ENCODE data around the gene CEP85L. TPM values are rescaled to one million over a fixed set of nuclear protein-coding genes. Genes with fewer than 3 reads are reported as not detected.

The CEP85L gene
- total RNA-seq, 1 donor from 2014 or later, result 11.0 TPM

GRCh38 chr6:118641042-118641441 is 10.3 kb downstream of the CEP85L start:
- Histone ChIP-seq H3K4me1 (peaks cover 19% of the 10 kb centered on the region), H3K4me3 (no peak overlapping the region), H3K27me3 (ENCODE audit: low read depth) (no peaks in the 10 kb centered on the region), H3K27ac (no peak overlapping the region), H3K9me3 (no peaks in the 10 kb centered on the region), H3K36me3 (no peaks in the 10 kb centered on the region)
- ATAC-seq, result no peak
- intact Hi-C loops (cut with DNase I), result no loop called here
- DNase-seq, result no peak
- TF ChIP-seq CTCF (IDR thresholded peaks at IDR 0.05), result no peak

- peaks cover 8% of the 10 kb centered on the region for H3K4me1 ChIP-seq
- no peaks in the 10 kb centered on the region for H3K9me3 ChIP-seq
- DNase-seq, result no peak
- no peak for TF ChIP-seq CTCF (IDR thresholded peaks at IDR 0.05)
- no peak overlapping the region for H3K4me3 ChIP-seq
- ATAC-seq, result no peak
- intact Hi-C loops (cut with DNase I), result no loop called here
- no peaks in the 10 kb centered on the region for H3K36me3 ChIP-seq
- H3K27ac ChIP-seq, result no peak overlapping the region
- H3K27me3 ChIP-seq (ENCODE audit: low read depth), result no peaks in the 10 kb centered on the region
Observed at GRCh38 chr6:118639054-118639964, 12.1 kb downstream of the CEP85L start.

GRCh38 chr6:118638288-118638687 is 13.1 kb downstream of the CEP85L start:
- Histone ChIP-seq H3K27ac (no peak overlapping the region), H3K9me3 (no peaks in the 10 kb centered on the region), H3K4me1 (peaks cover 8% of the 10 kb centered on the region), H3K36me3 (no peaks in the 10 kb centered on the region), H3K27me3 (ENCODE audit: low read depth) (no peaks in the 10 kb centered on the region), H3K4me3 (no peak overlapping the region)
- ATAC-seq, result no peak
- intact Hi-C loops (cut with DNase I), result no loop called here
- no peak for DNase-seq
- TF ChIP-seq CTCF (IDR thresholded peaks at IDR 0.05), result no peak

GRCh38 chr6:118635909-118636735 is 15.3 kb downstream of the CEP85L start:
- ATAC-seq, result no peak
- intact Hi-C loops (cut with DNase I), result no loop called here
- Histone ChIP-seq H3K27ac (no peak overlapping the region), H3K9me3 (no peaks in the 10 kb centered on the region), H3K4me3 (no peak overlapping the region), H3K27me3 (ENCODE audit: low read depth) (no peaks in the 10 kb centered on the region), H3K4me1 (peaks cover 8% of the 10 kb centered on the region), H3K36me3 (no peaks in the 10 kb centered on the region)
- no peak for TF ChIP-seq CTCF (IDR thresholded peaks at IDR 0.05)
- DNase-seq, result no peak

- Histone ChIP-seq H3K36me3 (no peaks in the 10 kb centered on the region), H3K9me3 (no peaks in the 10 kb centered on the region), H3K4me1 (no peaks in the 10 kb centered on the region), H3K4me3 (no peak overlapping the region), H3K27me3 (ENCODE audit: low read depth) (no peaks in the 10 kb centered on the region), H3K27ac (no peak overlapping the region)
- no peak for ATAC-seq
- no peak for DNase-seq
- no peak for TF ChIP-seq CTCF (IDR thresholded peaks at IDR 0.05)
- intact Hi-C loops (cut with DNase I), result no loop called here
Observed at GRCh38 chr6:118632359-118632758, 19.0 kb downstream of the CEP85L start.

Data from lower lobe of right lung (tissue), 2 donors.